ENCODE measurements around the gene SLC34A1.

DNA sequence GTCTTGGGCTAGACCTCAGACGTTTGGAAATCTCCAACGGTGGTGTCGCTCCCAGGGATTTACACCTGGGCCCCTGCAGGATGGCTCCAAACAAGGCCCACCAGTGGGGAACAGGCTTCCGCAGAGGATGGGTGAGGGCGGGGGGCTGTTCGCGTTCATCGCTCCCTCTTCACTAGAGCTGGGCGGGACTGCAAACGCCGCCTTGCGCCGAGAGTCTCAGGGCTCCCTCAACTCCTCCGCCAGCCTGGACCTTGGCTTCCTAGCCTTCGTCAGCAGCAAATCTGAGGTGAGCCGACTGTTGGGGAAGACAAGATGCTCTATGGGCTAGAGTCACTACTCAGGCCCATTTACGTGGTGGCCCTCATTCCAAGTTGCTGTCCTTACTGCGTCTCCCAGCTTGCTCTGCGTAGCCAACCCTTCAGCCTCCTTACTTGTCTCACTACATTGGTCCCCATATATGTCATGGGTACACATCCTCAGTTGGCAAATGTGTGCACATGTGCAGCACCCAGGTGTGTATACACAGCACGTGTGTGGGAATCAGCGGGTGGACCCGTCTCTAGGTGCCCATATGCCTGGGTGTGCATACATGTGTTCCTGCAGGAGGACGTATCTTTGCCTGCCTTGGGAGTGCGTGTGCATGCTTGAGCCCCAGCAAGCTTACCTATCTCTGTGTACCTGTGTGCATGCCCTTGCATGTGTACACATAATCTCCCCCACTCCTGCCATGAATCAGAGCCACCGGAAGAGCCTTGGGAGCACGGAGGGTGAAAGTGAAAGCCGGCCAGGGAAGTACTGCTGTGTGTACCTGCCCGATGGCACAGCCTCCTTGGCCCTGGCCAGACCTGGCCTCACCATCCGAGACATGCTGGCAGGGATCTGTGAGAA lies 16.0 kb upstream of the SLC34A1 start:
- no peak for TF ChIP-seq CTCF (IDR thresholded peaks at IDR 0.05)
- TF ChIP-seq POLR2A (IDR thresholded peaks at IDR 0.05), result no peak
- TF ChIP-seq POLR2AphosphoS5 (IDR thresholded peaks at IDR 0.05), result no peak

Data from upper lobe of left lung (tissue), 4 donors.